Superior temporal gyrus (tissue), 1 donor: ENCODE measurements around the gene GARIN5A.
"Not testable (repeated sequence)": the region's sequence is repeated elsewhere in the genome, so short reads cannot be mapped to it uniquely, and the experiment has no call there.

ENCODE experiments used
- DNase-seq: peaks from one replicate; pipeline ENCODE4 v3.0.0-alpha.2; 2016; ENCODE audit errors: extremely low spot score

The GARIN5A gene

GRCh38 chr19:50465000-50465399 is 11.6 kb downstream of the GARIN5A start:
- DNase-seq: no peak

DNA sequence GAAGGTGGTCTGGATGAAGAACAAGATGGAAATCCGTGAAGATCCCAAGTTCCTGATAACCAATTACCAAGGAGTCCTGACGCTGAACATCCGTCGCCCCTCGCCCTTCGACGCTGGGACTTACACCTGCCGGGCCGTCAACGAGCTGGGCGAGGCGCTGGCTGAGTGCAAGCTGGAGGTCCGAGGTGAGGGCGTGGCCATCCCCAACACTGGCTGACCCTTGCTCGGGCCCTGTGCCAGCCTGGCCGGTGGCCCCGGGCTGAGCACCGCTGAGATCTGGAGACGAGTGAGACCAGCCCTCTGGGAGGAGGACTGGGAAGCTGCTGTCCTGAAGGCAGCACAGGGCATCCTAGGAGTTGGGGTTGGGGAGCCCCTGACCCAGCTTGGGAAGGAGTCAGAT is 12.3 kb downstream of the GARIN5A start:
- DNase-seq: no peak

GRCh38 chr19:50462970-50463369 is 13.7 kb downstream of the GARIN5A start:
- DNase-seq: no peak

DNA sequence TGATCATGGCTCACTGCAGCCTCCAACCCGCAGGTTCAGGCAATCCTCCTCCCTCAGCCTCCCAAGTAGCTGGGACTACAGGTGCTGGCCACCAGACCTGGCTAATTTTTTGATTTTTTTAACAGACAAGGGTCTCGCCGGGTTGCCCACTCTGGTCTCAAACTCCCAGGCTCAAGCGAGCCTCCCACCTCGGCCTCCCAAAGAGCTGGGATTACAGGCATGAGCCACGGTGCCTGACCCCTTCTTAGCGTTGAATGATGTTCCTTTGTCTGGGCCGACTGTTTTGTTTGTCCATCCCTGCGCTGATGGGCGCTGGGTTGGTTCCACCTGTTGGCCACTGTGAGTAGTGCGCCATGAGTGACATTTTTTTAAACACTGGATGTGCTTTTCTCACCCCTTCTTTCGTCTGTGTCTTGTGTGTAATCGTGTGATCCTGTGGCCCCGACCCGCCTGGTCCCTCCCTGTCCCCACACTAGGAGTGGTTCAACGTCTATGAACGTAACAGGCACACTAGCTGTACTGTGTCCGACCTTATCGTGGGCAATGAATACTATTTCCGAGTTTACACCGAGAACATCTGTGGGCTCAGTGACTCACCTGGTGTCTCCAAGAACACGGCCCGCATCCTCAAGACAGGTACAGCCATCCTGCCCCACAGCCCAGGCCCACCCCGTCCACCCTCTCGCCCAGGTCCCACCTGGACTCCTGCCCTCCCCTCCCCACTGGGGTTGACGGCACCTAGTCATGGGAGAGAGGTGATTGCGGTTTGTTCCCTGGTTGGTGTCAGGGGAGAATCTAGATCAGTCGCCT is 15.4 kb downstream of the GARIN5A start:
- DNase-seq: peak; percentile 79

DNA sequence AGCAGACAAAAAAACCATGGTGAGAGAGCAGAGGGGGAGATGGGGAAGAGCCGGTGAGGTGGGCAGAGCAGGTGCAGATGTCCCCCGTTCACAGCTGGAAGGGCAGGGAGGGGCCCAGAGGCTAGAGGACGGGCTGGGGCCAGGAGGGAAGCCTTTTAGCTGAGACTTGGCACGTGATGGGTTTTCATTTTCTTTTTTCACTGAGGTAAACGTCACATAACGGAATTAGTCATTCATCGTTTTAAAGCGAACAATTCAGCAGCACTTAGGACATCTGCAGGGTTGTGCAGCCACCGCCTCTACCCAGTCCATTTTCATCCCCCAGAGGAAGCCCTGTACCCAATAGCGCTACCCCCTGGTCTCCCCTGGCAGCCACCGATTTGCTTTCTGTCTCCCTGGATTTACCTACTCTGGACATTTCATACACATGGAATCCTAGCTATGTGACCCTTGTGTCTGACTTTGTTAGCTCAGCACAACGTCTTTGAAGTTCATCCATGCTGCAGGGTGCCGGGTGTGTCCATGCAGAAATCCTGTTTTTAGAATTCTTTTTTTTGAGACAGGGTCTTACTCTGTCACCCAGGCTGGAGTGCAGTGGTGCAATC is 16.4 kb downstream of the GARIN5A start:
- no peak for DNase-seq

DNA sequence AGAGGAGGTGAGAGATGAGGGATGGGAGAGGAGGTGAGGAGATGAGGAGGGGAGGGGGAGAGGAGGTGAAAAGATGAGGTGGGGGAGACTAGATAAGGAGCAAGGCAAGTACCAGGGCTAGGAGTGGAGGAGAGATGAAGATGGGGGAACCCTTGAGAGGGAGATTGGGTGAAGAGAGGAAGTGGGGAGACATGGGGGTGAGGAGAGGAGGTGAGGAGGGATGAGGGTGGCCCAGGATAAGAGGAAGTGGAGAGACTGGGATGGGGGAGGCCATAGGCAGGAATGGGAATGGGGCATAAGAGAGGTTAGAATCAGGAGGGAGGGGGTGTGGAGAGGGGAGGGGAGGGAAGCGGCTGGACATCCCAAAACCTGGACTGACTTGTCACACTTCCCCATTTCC is 17.0 kb downstream of the GARIN5A start:
- DNase-seq: no peak

- no peak for DNase-seq
Observed at GRCh38 chr19:50459067-50459456, 17.6 kb downstream of the GARIN5A start.

- DNase-seq: no peak
Observed at GRCh38 chr19:50458396-50459066, 18.1 kb downstream of the GARIN5A start.

- DNase-seq: no peak
Observed at GRCh38 chr19:50457300-50457699, 19.3 kb downstream of the GARIN5A start.

- no peak for DNase-seq
Observed at GRCh38 chr19:50455992-50456391, 20.7 kb downstream of the GARIN5A start.

- DNase-seq: no peak
Observed at GRCh38 chr19:50453243-50453642, 23.4 kb downstream of the GARIN5A start.

GRCh38 chr19:50451223-50451534 is 25.5 kb downstream of the GARIN5A start:
- no peak for DNase-seq

GRCh38 chr19:50450369-50451222 is 26.1 kb downstream of the GARIN5A start:
- no peak for DNase-seq

GRCh38 chr19:50449236-50449899 is 27.3 kb downstream of the GARIN5A start:
- no peak for DNase-seq

GRCh38 chr19:50447750-50448149 is 28.9 kb downstream of the GARIN5A start:
- DNase-seq: no peak

- no peak for DNase-seq
Observed at GRCh38 chr19:50447053-50447452, 29.6 kb downstream of the GARIN5A start.

GRCh38 chr19:50444059-50444458 is 32.6 kb downstream of the GARIN5A start:
- no peak for DNase-seq

GRCh38 chr19:50439130-50439529 is 37.5 kb downstream of the GARIN5A start:
- DNase-seq: not testable (repeated sequence)

DNA sequence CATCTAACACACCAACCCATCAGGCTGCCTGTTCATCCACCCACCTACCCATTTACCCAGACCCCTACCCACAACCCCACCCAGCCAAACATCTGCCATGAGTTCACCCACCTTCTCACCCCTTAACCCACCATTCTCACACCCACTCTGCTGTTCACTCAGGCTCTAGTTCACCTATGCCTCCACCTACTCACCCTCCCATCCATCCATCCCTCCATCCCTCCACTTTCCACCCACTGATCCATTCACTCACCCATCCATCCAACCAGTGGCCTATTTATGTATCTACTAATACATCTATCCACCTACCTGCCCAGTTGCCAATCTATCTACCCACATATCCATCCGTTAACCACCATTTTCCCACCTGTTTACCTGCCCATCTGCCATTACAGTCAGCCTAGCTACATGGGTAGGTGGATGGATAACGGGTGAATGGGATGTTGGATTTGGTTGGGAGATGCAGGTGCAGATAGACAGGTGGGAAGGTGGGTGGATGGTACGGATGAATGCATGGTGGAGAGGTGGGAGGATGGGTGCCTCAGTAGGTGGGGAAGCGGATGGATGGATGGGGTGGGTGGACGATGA is 38.7 kb downstream of the GARIN5A start:
- no peak for DNase-seq

DNA sequence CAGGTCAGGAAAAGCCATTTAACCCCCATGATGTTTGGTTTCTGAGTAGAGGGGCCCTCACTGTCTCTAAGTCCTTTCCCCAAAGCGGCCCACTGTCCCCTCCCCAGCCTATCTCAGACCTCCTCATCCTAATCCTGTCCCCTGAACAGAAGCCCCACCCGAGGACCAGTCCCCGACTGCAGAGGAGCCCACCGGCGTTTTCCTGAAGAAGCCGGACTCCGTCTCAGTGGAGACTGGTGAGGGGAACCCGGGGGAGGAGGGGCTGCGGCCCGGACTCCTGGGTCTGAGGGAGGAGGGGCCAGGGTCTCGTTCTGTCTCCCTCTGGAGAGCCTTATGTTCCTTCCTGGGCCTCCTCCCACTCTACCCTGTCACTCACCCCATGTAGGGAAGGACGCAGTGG is 41.0 kb downstream of the GARIN5A start:
- no peak for DNase-seq

DNA sequence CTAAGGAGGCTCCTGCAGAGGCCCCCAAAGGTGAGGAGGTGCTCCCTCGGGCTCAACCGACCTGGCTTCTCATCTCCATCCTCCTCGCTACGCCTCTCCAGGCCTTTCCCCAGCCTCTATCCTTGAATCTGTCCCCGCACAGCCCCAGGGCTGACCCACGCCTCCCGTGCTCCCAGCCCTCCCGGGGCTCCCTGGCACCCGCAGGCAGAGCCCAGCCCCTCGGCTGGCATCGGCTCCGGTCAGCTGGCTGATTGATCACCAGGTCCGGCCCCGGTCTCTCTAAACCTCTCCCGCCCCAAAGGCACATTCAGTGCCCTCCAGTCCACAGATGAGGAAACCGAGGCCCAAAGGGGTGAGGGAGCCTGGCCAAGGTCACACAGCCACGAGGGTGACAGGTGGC is 41.4 kb downstream of the GARIN5A start:
- DNase-seq: no peak
